Liver (tissue), 9 donors: ENCODE results near the gene NOL9. TPM values are rescaled to one million over a fixed set of nuclear protein-coding genes. Genes with fewer than 3 reads are reported as not detected.

ENCODE experiments used
- DNase-seq: peaks from one replicate; pipeline ENCODE4 v3.0.0-alpha.2; 2017; ENCODE audit warnings: low spot score
- H3K27ac ChIP-seq, 2 donors: one replicate each; pipeline ENCODE4 v1.7.0; 2013; ENCODE audit warnings: inconsistent platforms in 2 of 2, low read length in 2 of 2, control low read depth in 1 of 2, low read depth in 1 of 2, mild to moderate bottlenecking in 1 of 2
- H3K27me3 ChIP-seq, 4 donors: one replicate each; pipeline versions ENCODE4 v1.6.1 to v1.7.0; 2013; ENCODE audit warnings: low read length in 3 of 4, inconsistent platforms in 1 of 4, mild to moderate bottlenecking in 1 of 4, moderate library complexity in 1 of 4; ENCODE audit not compliant: control insufficient read depth in 4 of 4, insufficient read depth in 4 of 4
- H3K36me3 ChIP-seq, 4 donors: one replicate each; pipeline versions ENCODE4 v1.6.1 to v1.7.0; 2013; ENCODE audit warnings: low read length in 3 of 4, mild to moderate bottlenecking in 3 of 4, low read depth in 1 of 4, moderate library complexity in 1 of 4; ENCODE audit not compliant: control insufficient read depth in 4 of 4, insufficient read depth in 3 of 4
- H3K4me1 ChIP-seq, 4 donors: one replicate each; pipeline versions ENCODE4 v1.6.1 to v1.7.0; 2013; ENCODE audit warnings: low read length in 3 of 4, mild to moderate bottlenecking in 3 of 4, moderate library complexity in 1 of 4; ENCODE audit not compliant: control insufficient read depth in 4 of 4, insufficient read depth in 4 of 4
- H3K4me3 ChIP-seq, 3 donors: one replicate each; pipeline versions ENCODE4 v1.6.1 to v1.7.0; 2013; ENCODE audit warnings: low read length in 3 of 3, control low read depth in 1 of 3, low read depth in 1 of 3, mild to moderate bottlenecking in 1 of 3
- H3K9ac ChIP-seq, 2 donors: one replicate each; pipeline ENCODE4 v1.7.0; 2013; ENCODE audit warnings: low read length in 2 of 2, mild to moderate bottlenecking in 2 of 2, moderate library complexity in 2 of 2, control low read depth in 1 of 2, low read depth in 1 of 2
- H3K9me3 ChIP-seq, 4 donors: one replicate each; pipeline versions ENCODE4 v1.6.1 to v1.7.0; 2013; ENCODE audit warnings: low read length in 3 of 4; ENCODE audit not compliant: control insufficient read depth in 4 of 4
- ATF3 ChIP-seq: IDR thresholded peaks from 2 replicates; pipeline ENCODE4 v1.6.1; 2016; ENCODE audit warnings: antibody characterized with exemption
- CTCF ChIP-seq: fragments of 150-350 bp; IDR thresholded peaks from 2 replicates; pipeline ENCODE4 v1.5.1; 2017; ENCODE audit warnings: improper control_type of control experiment, low read depth, low read length; ENCODE audit not compliant: missing input control
- EGR1 ChIP-seq, 2 donors: IDR thresholded peaks; 2 replicates each; pipeline ENCODE4 v1.6.1; 2016 to 2018; ENCODE audit warnings: antibody characterized with exemption in 2 of 2, low read depth in 2 of 2
- FOXA1 ChIP-seq: IDR thresholded peaks from 2 replicates; pipeline ENCODE4 v1.6.1; 2016; ENCODE audit warnings: antibody characterized with exemption
- FOXA2 ChIP-seq: IDR thresholded peaks from 2 replicates; pipeline ENCODE4 v1.6.1; 2016; ENCODE audit warnings: antibody characterized with exemption
- GABPA ChIP-seq, 2 donors: IDR thresholded peaks in 1 of 2; conservative IDR thresholded peaks in 1 of 2; 2 replicates each; pipeline ENCODE4 v1.6.1; 2016; ENCODE audit warnings: antibody characterized with exemption in 2 of 2, mild to moderate bottlenecking in 1 of 2, moderate library complexity in 1 of 2
- HNF4G ChIP-seq: IDR thresholded peaks from 2 replicates; pipeline ENCODE4 v1.6.1; 2016; ENCODE audit warnings: antibody characterized with exemption
- NR2F2 ChIP-seq: IDR thresholded peaks from 2 replicates; pipeline ENCODE4 v1.6.1; 2016; ENCODE audit warnings: antibody characterized with exemption
- RAD21 ChIP-seq, 2 donors: IDR thresholded peaks; 2 replicates each; pipeline ENCODE4 v1.6.1; 2016; ENCODE audit warnings: antibody characterized with exemption in 2 of 2, mild to moderate bottlenecking in 2 of 2
- TAF1 ChIP-seq: conservative IDR thresholded peaks from 2 replicates; pipeline ENCODE4 v1.6.1; 2016; ENCODE audit warnings: antibody characterized with exemption, mild to moderate bottlenecking
- ZBTB33 ChIP-seq: IDR thresholded peaks from 2 replicates; pipeline ENCODE4 v1.6.1; 2016; ENCODE audit warnings: antibody characterized with exemption
- WGBS: extraction: QIAGEN DNeasy Blood & Tissue Kit; methylation state at CpG from one replicate; pipeline ENCODE4 v1.1.7; 2013; 5-methylcytosine and 5-hydroxymethylcytosine counted together
- polyA plus RNA-seq, 2 donors: library from polyadenylated mRNA; stranded (reverse) in 1 of 2; unstranded in 1 of 2; fragments of 200-250 nt in 1 of 2; fragments of >200 nt in 1 of 2; fragmentation: Nextera tagmentation in 1 of 2; extraction: Ambion mirVana in 1 of 2; gene quantifications; one replicate each; pipeline versions ENCODE4 v1.2.1 to v1.2.3, GENCODE V29; 2013 to 2015
- total RNA-seq, 2 donors: library from RNA; depleted of rRNA; stranded (reverse); fragments of >200 nt; gene quantifications; one replicate each; pipeline ENCODE4 v1.2.3, GENCODE V29; 2014
- donor health status: healthy.
- donor health status: healthy.
- donor health status: healthy.
- donor health status: healthy.
- donor health status: healthy.

Gene NOL9
- total and polyA plus RNA-seq, 4 donors = 2.1 to 15.1 (median 9.4) TPM

DNA sequence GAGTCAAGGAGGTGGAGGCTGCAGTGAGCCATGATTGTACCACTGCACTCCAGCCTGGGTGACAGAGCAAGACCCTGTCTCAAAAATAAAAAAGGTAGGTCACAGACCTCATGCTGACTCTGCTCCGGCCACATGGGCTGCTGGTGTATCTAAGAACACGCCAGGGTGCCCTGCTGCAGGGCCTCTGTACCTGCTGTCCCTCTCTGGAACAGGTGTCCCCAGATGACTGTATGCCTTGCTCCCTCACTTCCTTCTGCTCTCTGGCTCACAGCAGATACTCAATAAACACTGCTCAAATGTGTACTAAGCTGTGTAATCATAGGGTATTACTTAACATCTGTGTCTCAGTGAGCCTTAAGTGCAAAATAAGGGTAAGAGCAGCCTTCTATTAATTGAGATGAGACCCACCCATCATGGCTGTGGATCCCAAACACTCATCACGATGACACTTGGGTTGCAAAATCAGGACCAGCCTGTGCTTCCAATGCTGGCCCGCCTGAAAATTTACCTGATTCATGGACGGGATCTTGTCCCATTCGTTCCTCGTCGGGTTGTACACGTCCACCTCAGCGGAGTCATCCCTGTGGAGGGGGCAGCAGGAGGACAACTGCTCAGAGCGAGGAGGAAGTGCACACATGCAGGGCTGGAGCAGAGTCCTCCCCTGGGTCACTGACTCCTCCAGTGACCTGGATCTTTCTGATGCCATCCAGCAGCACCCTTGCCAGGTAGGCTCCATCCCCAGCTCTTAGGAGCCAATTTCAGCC is 40.8 kb upstream of the NOL9 start:
- H3K36me3 ChIP-seq = peaks cover 25 to 59% (median 41%) of the 10 kb centered on the region in 4 donors
- no peak overlapping the region for H3K9ac ChIP-seq
- no peak for DNase-seq
- 89% methylated on average over 11 of the region's 11 CpGs for WGBS
- H3K4me1 ChIP-seq = peaks cover 3 to 33% (median 22%) of the 10 kb centered on the region in 4 donors
- TF ChIP-seq GABPA (IDR thresholded peaks at IDR 0.05 in 1 of 2, conservative IDR thresholded peaks at IDR 0.05 in 1 of 2) (no peak), FOXA2 (no peak)
- no peak overlapping the region for H3K4me3 ChIP-seq
- H3K9me3 ChIP-seq = no peaks in the 10 kb centered on the region
- H3K27me3 ChIP-seq = no peaks in the 10 kb centered on the region
- no peak overlapping the region for H3K27ac ChIP-seq

DNA sequence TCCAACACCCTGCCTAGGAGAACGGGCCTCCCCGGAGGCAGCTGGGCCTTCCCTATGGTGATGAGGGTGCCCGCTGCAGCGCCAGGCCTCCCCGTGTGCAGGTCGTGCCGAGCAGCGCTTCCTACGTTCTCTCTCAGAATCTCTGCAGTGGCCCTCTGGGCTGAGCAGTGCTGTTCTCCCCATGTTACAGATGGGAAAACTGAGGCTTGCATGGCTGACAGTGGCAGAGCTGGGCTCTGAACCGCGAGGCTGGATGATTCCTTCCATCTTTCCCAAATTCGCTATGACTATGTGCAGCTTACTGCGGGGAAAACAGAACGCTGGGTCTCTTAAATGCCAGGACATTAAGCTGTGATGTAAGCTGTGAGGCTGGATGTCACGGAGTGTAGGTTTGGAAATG is 39.5 kb upstream of the NOL9 start:
- Histone ChIP-seq H3K27me3 (no peaks in the 10 kb centered on the region), H3K36me3 (peaks cover 26 to 71% (median 47%) of the 10 kb centered on the region in 4 donors), H3K9ac (no peak overlapping the region), H3K4me1 (peaks cover 0 to 19% (median 11%) of the 10 kb centered on the region in 4 donors), H3K4me3 (no peak overlapping the region), H3K27ac (no peak overlapping the region), H3K9me3 (no peaks in the 10 kb centered on the region)
- TF ChIP-seq NR2F2 (no peak), FOXA2 (no peak), HNF4G (no peak), CTCF (no peak), EGR1 (IDR thresholded peaks at IDR 0.05; ENCODE audit: low read depth in 2 of 2) (no peak), FOXA1 (no peak), ATF3 (no peak), GABPA (IDR thresholded peaks at IDR 0.05 in 1 of 2, conservative IDR thresholded peaks at IDR 0.05 in 1 of 2) (no peak), RAD21 (IDR thresholded peaks at IDR 0.05) (no peak), ZBTB33 (no peak)
- WGBS = 96% methylated on average over 15 of the region's 15 CpGs
- DNase-seq = no peak

- Histone ChIP-seq H3K9ac (no peak overlapping the region), H3K27ac (no peak overlapping the region), H3K4me3 (no peak overlapping the region), H3K9me3 (no peaks in the 10 kb centered on the region), H3K4me1 (peaks cover 0 to 17% (median 10%) of the 10 kb centered on the region in 4 donors), H3K27me3 (no peaks in the 10 kb centered on the region), H3K36me3 (peaks cover 28 to 79% (median 50%) of the 10 kb centered on the region in 4 donors)
- TF ChIP-seq ATF3 = no peak
- no peak for TF ChIP-seq CTCF
- TF ChIP-seq TAF1 = no peak
- WGBS = 95% methylated on average over 38 of the region's 38 CpGs
- no peak for DNase-seq
Observed at GRCh38 chr1:6592865-6593593, 38.7 kb upstream of the NOL9 start.
